HepG2 (cell line): ENCODE data around the gene KRABD2.

Experiments used
- AGO2 ChIP-seq: fragments of 200-400 bp; formaldehyde crosslinking; optimal IDR thresholded peaks from 2 replicates; pipeline ENCODE3; 2017; ENCODE audit warnings: mild to moderate bottlenecking, low read depth, low read length, moderate library complexity
- ARNT ChIP-seq: fragments of 450-650 bp; IDR thresholded peaks from 2 replicates; pipeline ENCODE4 v1.6.1; 2017
- DMTF1 ChIP-seq: sonication (generic); formaldehyde crosslinking; IDR thresholded peaks from 2 replicates; pipeline ENCODE4 v1.4.0; 2020; ENCODE audit warnings: mild to moderate bottlenecking, missing genetic modification reagents
- DR1 ChIP-seq: sonication (generic); formaldehyde crosslinking; IDR thresholded peaks from 2 replicates; pipeline ENCODE4 v1.8.0; 2021; ENCODE audit warnings: mild to moderate bottlenecking, missing genetic modification reagents, inconsistent platforms
- KDM5A ChIP-seq: fragments of 200-600 bp; sonication (generic); IDR thresholded peaks from 2 replicates; pipeline ENCODE4 v1.7.0; 2018; ENCODE audit warnings: antibody characterized with exemption, mild to moderate bottlenecking, low read length, borderline replicate concordance
- NFYB ChIP-seq: sonication (generic); formaldehyde crosslinking; IDR thresholded peaks from 2 replicates; pipeline ENCODE4 v1.4.0; 2020; ENCODE audit warnings: missing genetic modification reagents
- RAD21 ChIP-seq: fragments of 450-650 bp; formaldehyde crosslinking; IDR thresholded peaks from 2 replicates; pipeline ENCODE4 v1.5.0; 2020; ENCODE audit warnings: mild to moderate bottlenecking
- RFX1 ChIP-seq: fragments of 450-650 bp; IDR thresholded peaks from 2 replicates; pipeline ENCODE4 v1.6.1; 2017
- SP1 ChIP-seq, 2 experiments: fragments of 450-650 bp in 1 of 2; sonication (generic) in 1 of 2; formaldehyde crosslinking in 1 of 2; IDR thresholded peaks; 2 replicates each; pipeline versions ENCODE4 v1.4.0 to v1.6.1; 2016 to 2020; ENCODE audit warnings: missing genetic modification reagents in 1 of 2
- ZEB1 ChIP-seq: IDR thresholded peaks from 2 replicates; pipeline ENCODE4 v1.6.1; 2012; ENCODE audit warnings: mild to moderate bottlenecking, low read depth, inconsistent platforms; ENCODE audit not compliant: insufficient replicate concordance
- ZFP36L1 ChIP-seq: sonication (generic); formaldehyde crosslinking; IDR thresholded peaks from 2 replicates; pipeline ENCODE4 v1.8.0; 2022; ENCODE audit warnings: mild to moderate bottlenecking, missing genetic modification reagents, moderate library complexity
- ZNF143 ChIP-seq: sonication (generic); formaldehyde crosslinking; IDR thresholded peaks from 2 replicates; pipeline ENCODE4 v1.4.0; 2020; ENCODE audit warnings: missing genetic modification reagents
- ZNF30 ChIP-seq: sonication (generic); formaldehyde crosslinking; IDR thresholded peaks from 2 replicates; pipeline ENCODE4 v1.5.0; 2020; ENCODE audit warnings: mild to moderate bottlenecking, missing genetic modification reagents
- ZNF326 ChIP-seq: sonication (generic); formaldehyde crosslinking; IDR thresholded peaks from 2 replicates; pipeline ENCODE4 v1.4.0; 2020; ENCODE audit warnings: missing genetic modification reagents, borderline replicate concordance
- ZNF484 ChIP-seq: sonication (generic); formaldehyde crosslinking; IDR thresholded peaks from 2 replicates; pipeline ENCODE4 v1.5.1; 2020; ENCODE audit warnings: mild to moderate bottlenecking, low read depth, missing genetic modification reagents, borderline replicate concordance
- ZNF501 ChIP-seq: sonication (generic); formaldehyde crosslinking; IDR thresholded peaks from 2 replicates; pipeline ENCODE4 v1.5.1; 2020; ENCODE audit warnings: mild to moderate bottlenecking, moderate library complexity, missing genetic modification reagents
- ZNF510 ChIP-seq: sonication (generic); formaldehyde crosslinking; IDR thresholded peaks from 2 replicates; pipeline ENCODE4 v1.4.0; 2020; ENCODE audit warnings: low read depth, mild to moderate bottlenecking, missing genetic modification reagents
- ZNF564 ChIP-seq: sonication (generic); formaldehyde crosslinking; IDR thresholded peaks from 2 replicates; pipeline ENCODE4 v1.8.1; 2023; ENCODE audit warnings: mild to moderate bottlenecking, missing genetic modification reagents
- ZNF777 ChIP-seq: sonication (generic); formaldehyde crosslinking; IDR thresholded peaks from 2 replicates; pipeline ENCODE4 v1.4.0; 2020; ENCODE audit warnings: missing genetic modification reagents
- TF ChIP-seq, protein P1 (sequence below): sonication (generic); formaldehyde crosslinking; IDR thresholded peaks from 2 replicates; pipeline ENCODE4 v1.5.1; 2020; ENCODE audit warnings: mild to moderate bottlenecking, missing genetic modification reagents, moderate library complexity
- TF ChIP-seq, protein P2 (sequence below): sonication (generic); formaldehyde crosslinking; IDR thresholded peaks from 2 replicates; pipeline ENCODE4 v1.8.1; 2023; ENCODE audit warnings: mild to moderate bottlenecking, moderate library complexity, missing genetic modification reagents
- TF ChIP-seq, protein P3 (sequence below), 2 experiments: sonication (generic) in 1 of 2; formaldehyde crosslinking in 1 of 2; IDR thresholded peaks; 2 replicates each; pipeline versions ENCODE4 v1.4.0 to v1.6.1; 2018 to 2020; ENCODE audit warnings: missing genetic modification reagents in 2 of 2, borderline replicate concordance in 1 of 2, low read depth in 1 of 2, mild to moderate bottlenecking in 1 of 2, missing biosample characterization in 1 of 2

The KRABD2 gene

DNA sequence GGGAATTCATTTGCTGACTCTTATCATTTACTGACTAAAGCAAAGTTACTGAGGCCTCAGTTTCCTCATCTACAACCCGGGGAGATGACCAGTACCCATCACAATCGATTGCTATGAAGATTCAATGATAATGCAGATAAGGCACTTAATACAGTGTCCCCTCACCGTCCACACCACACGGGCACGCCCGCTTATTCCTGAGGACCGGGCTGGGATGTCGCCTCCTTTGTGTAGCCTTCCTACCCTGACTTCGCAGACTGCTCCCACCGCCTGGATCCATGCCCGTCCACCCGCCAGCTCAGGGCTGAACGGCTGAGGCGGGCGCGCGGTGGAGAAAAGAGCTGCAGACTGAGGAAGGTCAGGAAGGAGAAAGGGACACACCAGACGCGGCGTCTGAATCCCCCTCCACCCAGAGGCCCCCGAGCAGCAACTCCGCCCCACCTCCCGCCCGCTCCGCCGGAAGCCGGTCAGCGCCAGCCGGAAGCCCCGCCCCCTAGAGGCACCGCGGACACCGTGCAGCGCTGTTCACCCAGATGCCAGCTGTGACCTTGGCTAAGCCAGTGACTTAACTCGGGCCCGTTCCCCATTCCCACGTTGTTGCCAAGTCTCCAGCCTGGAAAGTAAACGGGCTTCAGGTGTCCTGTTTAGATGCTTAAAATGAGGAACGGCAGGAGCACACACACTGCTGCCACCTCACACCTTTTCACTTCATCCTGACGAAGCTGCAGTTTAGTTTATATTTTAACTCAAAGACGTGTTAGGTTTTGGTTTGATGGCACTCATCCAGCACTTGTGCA is at the start of gene KRABD2 (continued):
- TF ChIP-seq, protein P1, sequence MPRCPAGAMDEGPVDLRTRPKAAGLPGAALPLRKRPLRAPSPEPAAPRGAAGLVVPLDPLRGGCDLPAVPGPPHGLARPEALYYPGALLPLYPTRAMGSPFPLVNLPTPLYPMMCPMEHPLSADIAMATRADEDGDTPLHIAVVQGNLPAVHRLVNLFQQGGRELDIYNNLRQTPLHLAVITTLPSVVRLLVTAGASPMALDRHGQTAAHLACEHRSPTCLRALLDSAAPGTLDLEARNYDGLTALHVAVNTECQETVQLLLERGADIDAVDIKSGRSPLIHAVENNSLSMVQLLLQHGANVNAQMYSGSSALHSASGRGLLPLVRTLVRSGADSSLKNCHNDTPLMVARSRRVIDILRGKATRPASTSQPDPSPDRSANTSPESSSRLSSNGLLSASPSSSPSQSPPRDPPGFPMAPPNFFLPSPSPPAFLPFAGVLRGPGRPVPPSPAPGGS (CRISPR knock-in tag), result no peak; the same call in 1 of the 2 replicates
- no peak for TF ChIP-seq RFX1
- peak; percentile 60; the same call in 1 of the 2 replicates for TF ChIP-seq RAD21
- TF ChIP-seq DR1, result peak; percentile 77
- TF ChIP-seq DMTF1 (CRISPR knock-in tag), result no peak
- TF ChIP-seq AGO2, result peak; percentile 99
- TF ChIP-seq KDM5A, result no peak
- TF ChIP-seq ZNF143 (CRISPR knock-in tag), result peak; percentile 52
- TF ChIP-seq, protein P2, sequence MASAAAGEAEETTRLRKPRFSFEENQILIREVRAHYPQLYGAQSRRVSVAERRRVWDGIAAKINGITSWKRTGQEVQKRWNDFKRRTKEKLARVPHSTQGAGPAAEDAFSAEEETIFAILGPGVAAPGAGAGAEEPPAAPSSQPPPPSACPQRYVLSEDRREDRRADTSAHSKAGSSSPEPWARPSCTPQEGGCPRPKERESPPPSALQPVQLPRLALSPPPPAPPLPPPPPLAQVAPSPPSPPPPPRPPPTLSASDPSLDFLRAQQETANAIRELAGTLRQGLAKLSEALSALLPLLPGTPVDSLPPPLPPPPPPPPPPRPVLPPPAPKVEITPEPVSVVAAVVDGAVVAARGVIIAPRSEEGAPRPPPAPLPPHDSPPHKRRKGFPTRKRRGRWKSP (CRISPR knock-in tag), result no peak
- TF ChIP-seq ZNF564 (CRISPR knock-in tag), result peak; percentile 69
- TF ChIP-seq ZFP36L1 (CRISPR knock-in tag), result peak; percentile 87
- TF ChIP-seq ZNF777 (CRISPR knock-in tag), result peak; percentile 59
- TF ChIP-seq, protein P3, sequence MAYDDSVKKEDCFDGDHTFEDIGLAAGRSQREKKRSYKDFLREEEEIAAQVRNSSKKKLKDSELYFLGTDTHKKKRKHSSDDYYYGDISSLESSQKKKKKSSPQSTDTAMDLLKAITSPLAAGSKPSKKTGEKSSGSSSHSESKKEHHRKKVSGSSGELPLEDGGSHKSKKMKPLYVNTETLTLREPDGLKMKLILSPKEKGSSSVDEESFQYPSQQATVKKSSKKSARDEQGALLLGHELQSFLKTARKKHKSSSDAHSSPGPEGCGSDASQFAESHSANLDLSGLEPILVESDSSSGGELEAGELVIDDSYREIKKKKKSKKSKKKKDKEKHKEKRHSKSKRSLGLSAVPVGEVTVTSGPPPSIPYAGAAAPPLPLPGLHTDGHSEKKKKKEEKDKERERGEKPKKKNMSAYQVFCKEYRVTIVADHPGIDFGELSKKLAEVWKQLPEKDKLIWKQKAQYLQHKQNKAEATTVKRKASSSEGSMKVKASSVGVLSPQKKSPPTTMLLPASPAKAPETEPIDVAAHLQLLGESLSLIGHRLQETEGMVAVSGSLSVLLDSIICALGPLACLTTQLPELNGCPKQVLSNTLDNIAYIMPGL (CRISPR knock-in tag; IDR thresholded peaks at IDR 0.05; ENCODE audit: borderline replicate concordance in 1 of 2, low read depth in 1 of 2), result peak; percentile 74 to 84
- no peak for TF ChIP-seq SP1 (IDR thresholded peaks at IDR 0.05)
- peak; percentile 36; the same call in 1 of the 2 replicates for TF ChIP-seq SP1 (CRISPR knock-in tag; IDR thresholded peaks at IDR 0.05)
- no peak for TF ChIP-seq ZNF30 (CRISPR knock-in tag)
- peak; percentile 72 for TF ChIP-seq ZEB1
- TF ChIP-seq ZNF484 (CRISPR knock-in tag), result no peak
- TF ChIP-seq ARNT, result no peak
- no peak for TF ChIP-seq NFYB (CRISPR knock-in tag)
- peak; percentile 43; the same call in 1 of the 2 replicates for TF ChIP-seq ZNF501
- TF ChIP-seq ZNF510 (CRISPR knock-in tag), result no peak
- TF ChIP-seq ZNF326 (CRISPR knock-in tag), result no peak
